ENCODE results near the gene PAQR4.

PAQR4 gene

GRCh38 chr16:2946649-2947048 lies 22.5 kb upstream of the PAQR4 start:
- DNase-seq: no peak

- DNase-seq: no peak
These were observed 20.1 kb upstream of the PAQR4 start for GRCh38 chr16:2948807-2949704.

- DNase-seq: no peak
These were observed 19.3 kb upstream of the PAQR4 start for GRCh38 chr16:2949705-2950352.

GRCh38 chr16:2950353-2950724 lies 18.8 kb upstream of the PAQR4 start:
- no peak for DNase-seq

- DNase-seq: no peak
These were observed 18.4 kb upstream of the PAQR4 start for GRCh38 chr16:2950773-2951172.

- no peak for DNase-seq
These were observed 16.5 kb upstream of the PAQR4 start for GRCh38 chr16:2952679-2953078.

GRCh38 chr16:2953706-2954627 lies 15.2 kb upstream of the PAQR4 start:
- DNase-seq: no peak

GRCh38 chr16:2954656-2955381 lies 14.3 kb upstream of the PAQR4 start:
- no peak for DNase-seq

- DNase-seq: no peak
These were observed 13.7 kb upstream of the PAQR4 start for GRCh38 chr16:2955438-2955778.

- no peak for DNase-seq
These were observed 13.2 kb upstream of the PAQR4 start for GRCh38 chr16:2955779-2956578.

- no peak for DNase-seq
These were observed 12.6 kb upstream of the PAQR4 start for GRCh38 chr16:2956579-2956956.

GRCh38 chr16:2959206-2959605 lies 9.9 kb upstream of the PAQR4 start:
- no peak for DNase-seq

GRCh38 chr16:2960183-2961010 lies 8.8 kb upstream of the PAQR4 start:
- no peak for DNase-seq

- DNase-seq: no peak
These were observed 6.6 kb upstream of the PAQR4 start for GRCh38 chr16:2962334-2963073.

GRCh38 chr16:2963074-2963722 lies 6.0 kb upstream of the PAQR4 start:
- no peak for DNase-seq

- peak in 1 of 2 experiments; percentile 59 for DNase-seq
These were observed 5.2 kb upstream of the PAQR4 start, which contains the start of gene KREMEN2 for GRCh38 chr16:2963723-2964474. KREMEN2 (plus strand) TSS chr16:2964275; CDS start chr16:2964521, 246 bp downstream.

- peak; percentile 69 to 74 for DNase-seq
These were observed 4.4 kb upstream of the PAQR4 start for GRCh38 chr16:2964475-2965336.
